ACC112 (cell line): ENCODE results near the gene TENT4A.

Experiments
- H2AFZ ChIP-seq: fragments of 200-600 bp; sonication (generic); one replicate; pipeline ENCODE4 v1.6.0; 2017; ENCODE audit warnings: antibody characterized with exemption, low read length; ENCODE audit not compliant: unreplicated experiment
- H3K27ac ChIP-seq: fragments of 200-600 bp; sonication (generic); 2 replicates; pipeline ENCODE4 v1.5.1; 2014; ENCODE audit warnings: low read depth, mild to moderate bottlenecking, antibody characterized with exemption, low read length, moderate library complexity
- H3K27me3 ChIP-seq: fragments of 200-600 bp; sonication (generic); 2 replicates; pipeline ENCODE4 v1.6.1; 2014; ENCODE audit warnings: mild to moderate bottlenecking, antibody characterized with exemption, low read length, moderate library complexity, mixed read lengths; ENCODE audit not compliant: insufficient read depth
- H3K36me3 ChIP-seq: fragments of 200-600 bp; sonication (generic); 2 replicates; pipeline ENCODE4 v1.6.1; 2016; ENCODE audit warnings: mild to moderate bottlenecking, antibody characterized with exemption, low read length, moderate library complexity, mixed read lengths; ENCODE audit not compliant: insufficient read depth
- H3K4me1 ChIP-seq: fragments of 200-600 bp; sonication (generic); one replicate; pipeline ENCODE4 v1.6.1; 2016; ENCODE audit warnings: low read length, mixed read lengths; ENCODE audit not compliant: insufficient read depth, unreplicated experiment, control insufficient read depth
- H3K4me3 ChIP-seq: fragments of 200-600 bp; sonication (generic); 2 replicates; pipeline ENCODE4 v1.5.1; 2014; ENCODE audit warnings: mild to moderate bottlenecking, low read depth, low read length
- H3K79me2 ChIP-seq: fragments of 200-600 bp; sonication (generic); one replicate; pipeline ENCODE4 v1.6.0; 2016; ENCODE audit warnings: low read length; ENCODE audit not compliant: control insufficient read depth, unreplicated experiment, insufficient read depth

Gene TENT4A

DNA sequence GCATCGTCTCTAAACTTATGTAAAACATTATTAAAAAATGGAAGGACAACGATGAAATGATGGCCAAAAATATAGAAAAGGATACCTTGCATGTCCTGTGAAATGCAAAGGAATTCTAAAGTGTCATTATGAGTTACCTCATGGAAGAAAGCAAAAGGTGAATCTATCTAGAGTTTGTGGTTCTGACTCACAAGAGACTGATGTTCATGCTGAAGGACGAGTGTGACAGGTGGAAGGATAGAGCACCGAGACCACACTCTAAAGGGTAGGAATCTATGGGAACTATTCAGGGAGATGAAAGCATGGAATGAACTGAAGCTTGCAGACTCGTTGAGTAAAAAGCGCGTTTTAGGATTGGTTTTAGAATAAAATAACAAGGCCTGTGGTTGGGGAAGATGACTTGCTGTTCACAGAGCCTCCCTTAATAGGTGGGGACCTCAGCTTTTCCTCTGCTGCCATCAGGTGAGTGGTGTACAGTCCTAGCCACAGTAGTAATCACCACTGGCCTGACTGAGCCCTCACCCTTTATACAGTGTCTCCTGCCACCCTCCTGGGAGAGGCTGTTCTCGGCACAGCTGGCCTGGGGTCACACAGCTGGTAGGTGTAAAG is 11.2 kb downstream of the TENT4A start:
- no peaks in the 10 kb centered on the region for H3K36me3 ChIP-seq
- no peak overlapping the region for H2AFZ ChIP-seq
- H3K27me3 ChIP-seq, result no peaks in the 10 kb centered on the region
- H3K4me3 ChIP-seq, result no peak overlapping the region
- peaks cover 35% of the 10 kb centered on the region for H3K4me1 ChIP-seq
- no peak overlapping the region for H3K27ac ChIP-seq
- H3K79me2 ChIP-seq, result peaks cover 98% of the 10 kb centered on the region

DNA sequence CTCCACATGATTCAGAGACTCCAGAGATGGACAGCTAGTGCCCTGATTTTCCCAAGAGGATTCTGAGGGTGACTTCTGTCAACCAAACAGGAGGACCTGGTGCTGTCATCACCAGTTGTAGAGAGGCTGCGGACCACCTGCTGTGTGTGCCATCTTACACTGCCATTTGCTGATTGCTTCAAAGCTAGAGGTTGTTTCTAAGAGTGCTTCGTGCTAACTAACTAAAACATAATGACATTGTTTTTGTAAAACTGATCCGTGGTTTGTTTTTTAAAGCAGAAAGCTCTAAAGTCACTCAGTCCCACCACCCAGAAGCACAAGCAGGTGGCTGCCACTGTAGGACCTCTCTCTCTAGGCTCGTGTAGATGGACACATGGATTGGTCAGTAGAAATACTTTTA is 12.2 kb downstream of the TENT4A start:
- peaks cover 38% of the 10 kb centered on the region for H3K4me1 ChIP-seq
- no peak overlapping the region for H3K27ac ChIP-seq
- no peaks in the 10 kb centered on the region for H3K27me3 ChIP-seq
- H3K79me2 ChIP-seq, result peaks cover 98% of the 10 kb centered on the region
- H3K36me3 ChIP-seq, result no peaks in the 10 kb centered on the region
- no peak overlapping the region for H3K4me3 ChIP-seq
- no peak overlapping the region for H2AFZ ChIP-seq

DNA sequence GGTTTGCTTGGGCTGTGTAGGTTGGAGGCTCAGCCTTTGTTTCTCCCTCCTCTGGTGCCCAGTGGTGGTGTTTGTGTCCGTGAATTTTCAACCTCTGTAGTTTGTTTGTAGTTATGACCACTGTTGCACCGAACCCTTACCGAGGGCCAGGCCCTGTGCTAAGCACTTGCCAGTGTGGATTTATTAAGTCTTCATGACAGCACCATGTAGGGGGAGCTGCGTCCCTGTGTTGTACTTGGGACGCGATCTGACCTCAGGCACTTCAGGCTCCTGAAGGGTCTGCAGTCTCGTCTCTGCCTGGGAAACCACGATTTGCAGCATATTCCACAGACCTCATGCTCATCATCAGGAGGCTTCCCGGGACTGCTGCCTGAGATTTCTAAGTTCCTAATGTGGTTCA is 12.8 kb downstream of the TENT4A start:
- Histone ChIP-seq H3K4me1 (peaks cover 38% of the 10 kb centered on the region), H2AFZ (no peak overlapping the region), H3K79me2 (peaks cover 98% of the 10 kb centered on the region), H3K27me3 (no peaks in the 10 kb centered on the region), H3K27ac (no peak overlapping the region), H3K4me3 (no peak overlapping the region), H3K36me3 (no peaks in the 10 kb centered on the region)

DNA sequence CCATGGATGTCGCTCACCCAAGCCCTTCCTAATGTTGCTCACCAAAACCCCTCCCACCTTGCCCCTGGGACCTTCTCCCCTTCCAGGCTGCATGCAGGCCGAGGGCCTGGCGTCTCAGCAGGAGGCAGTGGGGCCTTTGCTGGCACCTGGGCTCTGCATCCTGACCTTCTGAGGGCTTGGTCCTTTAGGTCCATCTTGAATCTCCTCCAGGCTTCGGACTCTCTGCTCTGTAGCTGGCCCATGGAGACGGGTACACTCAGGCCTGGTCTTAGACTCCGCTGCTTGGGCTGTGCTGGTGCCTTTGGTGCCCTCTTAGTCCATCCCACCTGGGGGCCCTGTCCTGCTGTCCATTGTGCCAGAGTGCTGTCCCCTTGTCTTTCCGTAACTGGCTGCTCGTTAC is 14.0 kb downstream of the TENT4A start:
- H3K27me3 ChIP-seq, result no peaks in the 10 kb centered on the region
- no peaks in the 10 kb centered on the region for H3K36me3 ChIP-seq
- H2AFZ ChIP-seq, result no peak overlapping the region
- no peak overlapping the region for H3K4me3 ChIP-seq
- H3K79me2 ChIP-seq, result peaks cover 96% of the 10 kb centered on the region
- no peak overlapping the region for H3K27ac ChIP-seq
- H3K4me1 ChIP-seq, result peaks cover 43% of the 10 kb centered on the region

DNA sequence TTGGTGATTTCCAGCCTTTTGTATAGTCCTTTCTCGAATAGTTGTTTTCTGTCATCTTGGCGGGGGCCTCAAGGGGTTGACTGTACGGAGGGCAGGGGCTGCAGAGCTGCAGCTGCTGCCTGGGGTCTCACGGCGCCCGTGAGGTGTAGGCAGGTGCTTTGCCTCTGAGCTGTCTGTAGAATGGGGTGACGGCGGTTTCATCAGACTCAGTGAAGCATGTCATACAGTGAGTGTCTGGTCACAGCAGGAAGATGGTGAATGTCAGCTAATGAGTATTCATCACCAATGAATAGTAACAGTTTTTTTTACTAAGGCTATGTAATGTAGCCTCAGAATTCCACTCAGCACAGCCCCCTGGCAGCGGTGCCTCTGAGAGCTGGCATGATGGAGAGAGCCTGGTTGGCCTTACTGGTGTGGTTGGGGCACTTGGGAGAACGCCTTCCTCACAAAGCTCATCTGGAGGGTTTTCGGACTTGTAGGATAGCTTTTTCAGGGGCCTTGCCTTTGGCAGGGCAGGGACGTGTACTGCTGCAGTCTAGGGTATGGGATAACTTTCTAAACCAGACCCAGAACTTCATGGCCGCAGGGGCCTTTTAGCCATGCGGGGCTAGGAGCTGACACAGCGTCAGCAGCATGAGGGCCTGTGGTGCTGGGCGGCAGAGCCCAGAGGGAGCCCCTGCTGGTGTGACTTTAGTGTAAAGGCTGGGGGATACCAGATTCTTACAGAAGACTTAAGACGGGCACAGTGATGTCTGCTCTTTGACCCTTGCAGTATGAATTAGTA is 15.0 kb downstream of the TENT4A start:
- no peaks in the 10 kb centered on the region for H3K36me3 ChIP-seq
- no peak overlapping the region for H2AFZ ChIP-seq
- H3K4me1 ChIP-seq, result peaks cover 46% of the 10 kb centered on the region
- no peak overlapping the region for H3K27ac ChIP-seq
- no peaks in the 10 kb centered on the region for H3K27me3 ChIP-seq
- no peak overlapping the region for H3K4me3 ChIP-seq
- H3K79me2 ChIP-seq, result peaks cover 87% of the 10 kb centered on the region

GRCh38 chr5:6728795-6729183 is 15.6 kb downstream of the TENT4A start:
- no peak overlapping the region for H3K27ac ChIP-seq
- no peaks in the 10 kb centered on the region for H3K36me3 ChIP-seq
- H3K27me3 ChIP-seq, result no peaks in the 10 kb centered on the region
- peaks cover 50% of the 10 kb centered on the region for H3K4me1 ChIP-seq
- H3K79me2 ChIP-seq, result peaks cover 87% of the 10 kb centered on the region
- H2AFZ ChIP-seq, result no peak overlapping the region
- no peak overlapping the region for H3K4me3 ChIP-seq

DNA sequence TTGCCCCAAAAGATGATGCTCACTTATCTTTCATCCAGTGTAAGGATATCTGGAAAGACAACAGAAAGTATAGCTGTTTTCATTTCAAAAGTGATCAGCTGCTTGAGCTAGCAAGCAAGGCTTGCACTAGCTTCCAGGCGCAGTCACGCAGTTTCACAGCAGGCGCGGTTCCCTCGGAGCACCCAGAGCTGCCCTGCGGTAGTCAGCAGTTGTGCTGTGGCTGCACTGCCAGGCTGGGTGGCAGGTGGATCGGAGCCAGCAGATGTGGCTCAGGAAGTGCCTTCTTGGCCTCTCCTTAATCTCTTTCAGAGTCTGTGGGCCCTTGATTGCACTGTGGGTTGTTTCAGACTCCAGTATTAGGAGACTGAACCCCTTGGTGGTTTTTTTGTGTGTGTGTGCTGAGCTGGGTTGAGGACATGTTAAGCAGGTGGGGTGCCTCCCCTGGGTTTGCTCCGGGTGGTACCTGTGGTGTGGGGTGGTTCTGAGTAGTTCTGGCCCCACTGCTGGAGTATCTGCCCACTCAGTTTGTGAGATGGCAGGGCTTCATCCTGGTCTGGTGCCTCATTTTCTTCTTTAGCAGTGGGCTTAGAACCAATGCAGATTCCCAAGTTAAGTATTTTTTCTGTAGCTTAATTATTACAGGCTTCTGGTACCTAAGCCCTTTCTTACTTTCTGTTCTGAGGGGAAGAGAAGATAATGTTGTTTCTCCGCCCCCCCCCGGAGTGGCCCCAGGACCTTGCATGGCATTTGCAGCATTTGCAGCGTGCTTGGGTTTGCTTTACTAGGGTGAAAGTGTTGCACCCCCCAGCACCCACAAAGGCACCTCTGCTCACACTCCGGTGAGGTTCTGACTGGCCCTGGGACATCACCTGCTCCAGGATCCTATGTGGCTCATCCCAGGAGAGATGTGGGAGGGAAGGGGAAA is 16.4 kb downstream of the TENT4A start:
- peaks cover 59% of the 10 kb centered on the region for H3K4me1 ChIP-seq
- no peaks in the 10 kb centered on the region for H3K36me3 ChIP-seq
- no peak overlapping the region for H3K27ac ChIP-seq
- H3K4me3 ChIP-seq, result no peak overlapping the region
- H3K79me2 ChIP-seq, result peaks cover 87% of the 10 kb centered on the region
- H2AFZ ChIP-seq, result no peak overlapping the region
- no peaks in the 10 kb centered on the region for H3K27me3 ChIP-seq

- Histone ChIP-seq H3K27ac (no peak overlapping the region), H3K27me3 (no peaks in the 10 kb centered on the region), H3K4me1 (peaks cover 59% of the 10 kb centered on the region), H2AFZ (no peak overlapping the region), H3K36me3 (no peaks in the 10 kb centered on the region), H3K4me3 (no peak overlapping the region), H3K79me2 (peaks cover 88% of the 10 kb centered on the region)
Measured at GRCh38 chr5:6730407-6730806, 17.2 kb downstream of the TENT4A start.

DNA sequence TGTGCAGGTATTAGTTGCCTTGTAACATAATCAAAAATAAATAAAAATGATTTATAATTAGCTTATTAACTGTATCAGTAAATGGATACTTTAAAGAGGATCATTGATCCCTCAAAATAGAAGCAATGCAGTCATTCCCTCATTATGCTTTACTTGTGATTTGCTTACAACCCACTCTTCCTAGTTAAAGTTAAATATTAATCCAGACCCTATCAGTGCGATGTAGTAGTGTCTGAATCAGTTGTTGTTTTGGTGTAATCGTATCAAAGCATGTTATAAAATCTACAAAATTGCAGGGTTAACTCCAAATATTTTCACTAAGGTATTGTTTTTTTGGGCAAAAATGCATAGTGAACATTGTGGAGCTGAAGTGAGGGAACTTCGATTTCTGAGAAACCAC is 17.6 kb downstream of the TENT4A start:
- no peak overlapping the region for H3K4me3 ChIP-seq
- no peaks in the 10 kb centered on the region for H3K27me3 ChIP-seq
- peaks cover 88% of the 10 kb centered on the region for H3K79me2 ChIP-seq
- no peaks in the 10 kb centered on the region for H3K36me3 ChIP-seq
- H2AFZ ChIP-seq, result no peak overlapping the region
- H3K4me1 ChIP-seq, result peaks cover 59% of the 10 kb centered on the region
- H3K27ac ChIP-seq, result peak overlapping the region; percentile 92; the same call in 1 of the 2 replicates

- H3K36me3 ChIP-seq, result no peaks in the 10 kb centered on the region
- no peak overlapping the region for H2AFZ ChIP-seq
- H3K27me3 ChIP-seq, result no peaks in the 10 kb centered on the region
- H3K27ac ChIP-seq, result peak overlapping the region; percentile 92
- H3K79me2 ChIP-seq, result peaks cover 88% of the 10 kb centered on the region
- H3K4me3 ChIP-seq, result peak overlapping the region; percentile 54
- H3K4me1 ChIP-seq, result peaks cover 59% of the 10 kb centered on the region
Measured at GRCh38 chr5:6731465-6732237, 18.4 kb downstream of the TENT4A start.
